NCI-H2227 treated with DMSO at 0.1 percent for 48 hours (cell line): Measurements from ENCODE around the gene SIRT2.

Experiments used
- DNase-seq: peaks from one replicate; lab custom pipeline; 2025; lab: John Stamatoyannopoulos, UW

Gene SIRT2

DNA sequence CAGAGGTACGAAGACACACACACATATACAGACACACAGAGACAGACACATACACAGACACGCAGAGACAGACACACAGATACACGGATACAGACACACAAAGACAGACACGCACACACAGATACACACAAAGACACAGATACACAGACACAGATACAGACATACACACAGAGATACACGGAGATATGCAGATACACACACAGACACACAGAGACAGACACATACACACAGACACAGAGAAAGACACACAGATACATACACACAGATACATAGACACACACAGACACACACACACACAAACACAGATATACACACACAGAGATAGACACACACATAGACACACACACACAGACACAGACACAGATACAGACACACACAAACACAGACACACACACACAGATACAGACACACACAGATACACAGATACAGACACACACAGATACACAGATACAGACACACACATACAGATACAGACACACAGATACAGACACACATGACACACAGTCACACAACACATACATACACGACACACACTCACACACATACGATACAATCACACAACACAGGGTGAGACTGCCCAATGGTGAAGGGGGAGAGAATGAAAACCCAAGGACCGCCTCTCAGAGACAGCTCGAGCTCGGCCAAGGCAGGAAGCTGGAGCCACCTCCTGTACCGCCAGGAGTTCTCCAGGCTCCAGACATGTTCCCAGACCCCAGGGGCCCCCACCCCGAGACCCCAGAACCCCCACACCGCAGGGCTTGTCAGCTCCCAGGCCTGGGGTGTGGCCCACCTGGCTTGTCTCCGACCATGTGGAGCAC lies 21.4 kb upstream of the SIRT2 start:
- DNase-seq, result no peak

GRCh38 chr19:38919837-38920601 lies 20.6 kb upstream of the SIRT2 start:
- no peak for DNase-seq

GRCh38 chr19:38918526-38918925 lies 19.1 kb upstream of the SIRT2 start:
- no peak for DNase-seq

DNA sequence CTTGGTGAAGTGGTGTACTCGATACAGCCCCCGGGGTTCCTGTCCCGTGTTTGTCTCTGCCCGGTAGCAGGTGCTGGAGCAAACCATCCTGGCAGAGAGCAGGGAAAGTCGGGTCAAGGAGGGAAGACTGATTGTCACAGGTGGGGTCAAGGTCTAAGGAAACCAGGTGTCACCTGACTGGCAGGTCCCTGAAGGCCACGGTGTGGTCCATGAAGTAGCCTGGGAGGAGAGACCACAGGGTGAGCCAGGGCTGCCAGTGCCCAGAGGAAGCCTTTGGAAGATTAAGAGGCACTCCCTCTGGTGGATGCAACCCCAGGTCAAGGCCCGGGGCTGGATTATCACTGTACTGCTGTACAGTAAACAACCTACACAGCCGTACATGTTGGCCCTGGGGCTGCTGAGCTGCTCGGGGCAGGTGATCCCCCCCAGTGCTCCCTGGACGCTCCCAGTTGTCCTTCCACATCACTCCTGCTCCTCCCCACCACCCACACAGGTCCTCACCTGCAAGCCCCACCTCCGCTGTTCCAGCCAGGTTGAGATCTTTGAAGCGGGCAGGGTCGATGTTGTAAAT lies 18.6 kb upstream of the SIRT2 start:
- DNase-seq, result no peak

DNA sequence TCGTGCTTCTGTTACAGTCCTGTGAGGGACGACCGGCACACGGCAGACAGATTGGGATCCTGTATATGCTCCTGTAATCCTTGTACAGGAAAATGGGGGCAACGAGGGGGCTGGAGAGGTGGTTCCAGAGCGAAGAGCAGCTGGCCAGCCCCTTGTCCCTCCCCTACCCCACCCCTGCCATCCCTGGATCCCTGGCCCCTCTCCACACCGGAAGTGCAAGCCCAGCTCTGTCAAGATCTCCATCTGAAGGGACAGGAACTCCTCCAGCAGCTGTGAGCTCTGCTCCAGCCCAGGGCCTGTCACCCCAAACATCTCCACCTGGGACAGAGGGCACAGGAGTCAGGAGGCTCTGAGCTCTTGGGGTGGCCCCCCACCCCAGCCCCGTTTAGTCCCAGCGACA lies 18.1 kb upstream of the SIRT2 start:
- DNase-seq, result no peak

GRCh38 chr19:38915329-38916321 lies 16.2 kb upstream of the SIRT2 start:
- DNase-seq, result no peak

GRCh38 chr19:38913958-38914357 lies 14.5 kb upstream of the SIRT2 start:
- DNase-seq, result no peak

GRCh38 chr19:38912600-38913514 lies 13.4 kb upstream of the SIRT2 start:
- no peak for DNase-seq

- no peak for DNase-seq
Measured at GRCh38 chr19:38911388-38912001, 12.1 kb upstream of the SIRT2 start.

DNA sequence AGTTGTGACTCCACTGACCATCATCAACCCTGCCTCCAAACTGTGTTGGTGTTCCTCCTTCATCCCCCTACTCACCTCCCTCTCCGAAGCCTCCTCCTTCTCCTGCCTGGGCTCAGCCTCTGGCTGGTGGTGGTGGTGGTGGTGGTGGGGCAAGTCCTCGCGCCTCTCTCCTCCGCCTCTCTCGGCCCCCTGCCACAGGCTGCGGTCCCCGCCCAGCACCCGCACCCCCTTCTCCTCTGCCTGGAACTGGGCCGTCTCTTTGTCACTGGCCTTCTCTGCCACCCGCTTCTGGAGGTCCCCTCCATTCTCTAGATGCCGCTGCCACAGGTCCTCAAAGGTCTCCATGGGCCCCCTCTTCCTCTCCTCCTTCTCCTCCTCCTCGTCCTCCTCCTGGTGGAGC lies 11.1 kb upstream of the SIRT2 start:
- no peak for DNase-seq

- DNase-seq, result no peak
Measured at GRCh38 chr19:38908911-38909310, 9.5 kb upstream of the SIRT2 start.

- no peak for DNase-seq
Measured at GRCh38 chr19:38907670-38908069, 8.3 kb upstream of the SIRT2 start.

- no peak for DNase-seq
Measured at GRCh38 chr19:38907227-38907626, 7.8 kb upstream of the SIRT2 start.

DNA sequence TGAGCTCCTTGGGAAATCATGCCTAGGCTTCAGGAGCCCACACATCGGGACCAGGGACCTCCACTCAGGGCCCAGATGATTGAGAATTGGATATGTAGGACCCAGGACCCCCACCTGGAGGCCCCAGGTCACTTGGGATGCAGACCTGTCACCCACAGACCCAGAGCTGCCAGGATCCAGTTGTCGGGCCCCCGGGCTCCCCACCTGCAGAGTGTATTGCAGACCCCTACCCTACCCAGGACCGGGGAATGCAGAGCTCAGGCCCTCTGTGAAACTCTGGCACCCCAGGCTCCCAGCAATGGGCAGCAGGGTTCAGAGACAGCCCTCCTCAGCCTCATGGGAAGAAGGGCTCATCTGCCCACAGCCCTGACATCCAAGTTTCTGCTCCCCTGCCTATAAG lies 6.2 kb upstream of the SIRT2 start:
- DNase-seq, result no peak

- DNase-seq, result no peak
Measured at GRCh38 chr19:38904581-38905539, 5.4 kb upstream of the SIRT2 start.

DNA sequence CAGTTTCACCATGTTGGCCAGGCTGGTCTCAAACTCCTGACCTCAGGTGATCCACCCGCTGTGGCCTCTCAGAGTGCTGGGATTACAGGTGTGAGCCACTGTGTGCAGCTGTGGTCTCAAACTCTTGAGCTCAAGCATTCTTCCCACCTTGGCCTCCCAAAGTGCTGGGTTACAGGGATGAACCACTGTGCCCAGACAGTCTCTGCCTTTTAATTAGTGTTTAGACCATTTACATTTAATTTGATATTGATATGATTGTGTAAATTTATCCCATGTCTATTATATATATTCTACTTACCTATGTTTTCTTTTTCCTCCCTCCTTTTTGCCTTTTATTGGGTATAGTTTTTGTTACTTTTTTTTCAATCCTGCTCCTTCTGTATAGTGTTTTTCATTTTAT lies 2.3 kb upstream of the SIRT2 start:
- no peak for DNase-seq

DNA sequence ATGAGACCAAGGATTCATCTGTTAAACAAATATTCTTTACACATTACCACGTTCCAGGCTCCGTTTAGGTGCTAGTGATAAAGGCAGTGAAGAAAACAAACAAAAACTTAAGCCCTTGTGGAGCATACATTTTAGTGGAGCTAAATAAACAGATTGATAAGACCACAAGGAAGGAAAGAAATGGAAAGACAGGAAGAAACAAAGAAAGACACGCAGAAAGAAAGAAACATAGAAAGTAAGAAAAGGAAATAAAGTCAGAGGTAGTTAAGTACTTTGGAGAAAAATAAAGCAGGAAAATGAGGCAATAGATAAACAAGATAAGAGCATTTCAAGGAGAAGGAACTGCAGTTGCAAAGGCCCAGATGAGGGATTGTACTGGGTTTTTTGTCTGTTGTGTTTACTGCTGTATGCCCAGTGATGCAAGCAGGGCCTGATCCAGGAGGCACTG lies 1.3 kb upstream of the SIRT2 start:
- peak; percentile 58 for DNase-seq

DNA sequence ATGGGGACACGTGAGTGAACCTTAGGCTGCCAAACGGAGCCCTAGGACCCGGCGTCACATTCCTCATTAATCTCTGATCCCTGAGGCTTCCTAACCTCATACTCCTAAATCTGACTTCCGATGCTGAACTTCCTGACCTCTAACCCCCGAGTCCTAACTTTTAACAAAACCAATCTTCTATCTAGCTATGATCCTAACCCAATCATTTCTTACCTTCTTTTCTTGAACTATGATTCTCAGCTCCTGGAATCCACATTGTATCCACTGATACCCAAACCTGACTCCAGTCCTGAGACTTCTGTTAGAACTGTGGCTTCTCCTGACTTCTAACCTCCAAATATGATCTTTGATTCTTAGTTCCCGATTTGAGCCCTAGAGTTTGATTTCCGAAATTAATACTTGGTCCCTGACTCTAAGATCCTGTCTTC lies 798 bp upstream of the SIRT2 start:
- no peak for DNase-seq
